Tibial nerve (tissue), 4 donors: Measurements from ENCODE around the gene CDAN1.

ENCODE experiments used
- EP300 ChIP-seq, 2 donors: sonication (generic); formaldehyde crosslinking; IDR thresholded peaks; one replicate each; pipeline ENCODE4 v1.6.1; 2017; ENCODE audit warnings: antibody characterized with exemption in 2 of 2, mild to moderate bottlenecking in 1 of 2
- POLR2A ChIP-seq, 2 donors: fragments of 450-650 bp; IDR thresholded peaks; one replicate each; pipeline ENCODE4 v1.6.1; 2017; ENCODE audit warnings: antibody characterized with exemption in 2 of 2, mild to moderate bottlenecking in 2 of 2, moderate library complexity in 2 of 2
- TF ChIP-seq, protein P1 (sequence below), 5 experiments: fragments of 200-600 bp in 3 of 5; fragments of 450-650 bp in 2 of 5; sonication (generic) in 3 of 5; IDR thresholded peaks; one replicate each; pipeline ENCODE4 v1.5.1; 2016 to 2019; ENCODE audit warnings: antibody characterized with exemption in 5 of 5, mild to moderate bottlenecking in 3 of 5, moderate library complexity in 2 of 5

DNA sequence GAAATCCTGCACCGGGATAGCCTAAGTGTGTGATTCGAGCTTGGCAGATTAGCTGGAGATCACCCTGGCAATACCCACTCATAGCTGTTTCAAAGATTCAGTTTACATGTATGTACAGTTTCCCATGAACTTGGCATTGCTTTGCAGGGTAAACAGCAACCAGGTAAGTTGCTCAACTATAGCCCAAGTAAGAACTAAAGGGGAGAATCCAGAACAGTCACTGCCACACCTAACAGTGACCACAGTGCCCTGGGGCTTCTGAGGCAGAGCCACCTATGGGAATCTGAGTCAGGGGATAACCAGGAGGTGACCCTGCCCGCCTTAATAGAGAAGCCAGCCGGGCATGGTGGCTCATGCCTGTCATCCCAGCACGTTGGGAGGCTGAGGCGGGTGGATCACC, 15.9 kb downstream of the CDAN1 start:
- TF ChIP-seq POLR2A (IDR thresholded peaks at IDR 0.05) (no peak), EP300 (IDR thresholded peaks at IDR 0.05) (no peak)
- TF ChIP-seq, protein P1, sequence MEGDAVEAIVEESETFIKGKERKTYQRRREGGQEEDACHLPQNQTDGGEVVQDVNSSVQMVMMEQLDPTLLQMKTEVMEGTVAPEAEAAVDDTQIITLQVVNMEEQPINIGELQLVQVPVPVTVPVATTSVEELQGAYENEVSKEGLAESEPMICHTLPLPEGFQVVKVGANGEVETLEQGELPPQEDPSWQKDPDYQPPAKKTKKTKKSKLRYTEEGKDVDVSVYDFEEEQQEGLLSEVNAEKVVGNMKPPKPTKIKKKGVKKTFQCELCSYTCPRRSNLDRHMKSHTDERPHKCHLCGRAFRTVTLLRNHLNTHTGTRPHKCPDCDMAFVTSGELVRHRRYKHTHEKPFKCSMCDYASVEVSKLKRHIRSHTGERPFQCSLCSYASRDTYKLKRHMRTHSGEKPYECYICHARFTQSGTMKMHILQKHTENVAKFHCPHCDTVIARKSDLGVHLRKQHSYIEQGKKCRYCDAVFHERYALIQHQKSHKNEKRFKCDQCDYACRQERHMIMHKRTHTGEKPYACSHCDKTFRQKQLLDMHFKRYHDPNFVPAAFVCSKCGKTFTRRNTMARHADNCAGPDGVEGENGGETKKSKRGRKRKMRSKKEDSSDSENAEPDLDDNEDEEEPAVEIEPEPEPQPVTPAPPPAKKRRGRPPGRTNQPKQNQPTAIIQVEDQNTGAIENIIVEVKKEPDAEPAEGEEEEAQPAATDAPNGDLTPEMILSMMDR (IDR thresholded peaks at IDR 0.05): no peak
